HEK293T (cell line): ENCODE measurements around the gene MDM2.

Source experiments
- FOXM1 ChIP-seq: fragments of 450-650 bp; IDR thresholded peaks from 2 replicates; pipeline ENCODE4 v1.6.1; 2017; ENCODE audit warnings: mild to moderate bottlenecking, borderline replicate concordance
- HDGF ChIP-seq: fragments of 450-650 bp; IDR thresholded peaks from 2 replicates; pipeline ENCODE4 v1.6.1; 2017; ENCODE audit warnings: antibody characterized with exemption, borderline replicate concordance
- SP1 ChIP-seq: fragments of 450-650 bp; IDR thresholded peaks from 2 replicates; pipeline ENCODE4 v1.6.1; 2017
- SUZ12 ChIP-seq: fragments of 450-650 bp; IDR thresholded peaks from 2 replicates; pipeline ENCODE4 v1.6.1; 2016; ENCODE audit warnings: mild to moderate bottlenecking
- ZNF384 ChIP-seq: fragments of 450-650 bp; IDR thresholded peaks from 2 replicates; pipeline ENCODE4 v1.6.1; 2016

GRCh38 chr12:68765696-68766095 is 42.3 kb upstream of the MDM2 start:
- TF ChIP-seq SUZ12: no peak
- no peak for TF ChIP-seq ZNF384
- TF ChIP-seq HDGF: no peak
- TF ChIP-seq SP1: no peak
- TF ChIP-seq FOXM1: no peak
